ENCODE results near the gene VPS52. TPM values are rescaled to one million over a fixed set of nuclear protein-coding genes. Genes with fewer than 3 reads are reported as not detected.
A peak's percentile ranks its signal among the peaks of the same experiment; 100 is the strongest.

VPS52 gene
- total RNA-seq, 4 donors from 2014 or later = 37.7 to 46.5 (median 45.2) TPM

- peak; percentile 90 to 98 for DNase-seq (ENCODE audit: low spot score in 2 of 2)
- no peaks in the 10 kb centered on the region for H3K9me3 ChIP-seq
- peaks cover 0 to 29% (median 17%) of the 10 kb centered on the region in 4 donors for H3K4me1 ChIP-seq
- H3K36me3 ChIP-seq = peaks cover 0 to 11% (median 0%) of the 10 kb centered on the region in 3 donors
- TF ChIP-seq POLR2A (IDR thresholded peaks at IDR 0.05) (no peak), EP300 (IDR thresholded peaks at IDR 0.05) (no peak)
- TF ChIP-seq, protein P1, sequence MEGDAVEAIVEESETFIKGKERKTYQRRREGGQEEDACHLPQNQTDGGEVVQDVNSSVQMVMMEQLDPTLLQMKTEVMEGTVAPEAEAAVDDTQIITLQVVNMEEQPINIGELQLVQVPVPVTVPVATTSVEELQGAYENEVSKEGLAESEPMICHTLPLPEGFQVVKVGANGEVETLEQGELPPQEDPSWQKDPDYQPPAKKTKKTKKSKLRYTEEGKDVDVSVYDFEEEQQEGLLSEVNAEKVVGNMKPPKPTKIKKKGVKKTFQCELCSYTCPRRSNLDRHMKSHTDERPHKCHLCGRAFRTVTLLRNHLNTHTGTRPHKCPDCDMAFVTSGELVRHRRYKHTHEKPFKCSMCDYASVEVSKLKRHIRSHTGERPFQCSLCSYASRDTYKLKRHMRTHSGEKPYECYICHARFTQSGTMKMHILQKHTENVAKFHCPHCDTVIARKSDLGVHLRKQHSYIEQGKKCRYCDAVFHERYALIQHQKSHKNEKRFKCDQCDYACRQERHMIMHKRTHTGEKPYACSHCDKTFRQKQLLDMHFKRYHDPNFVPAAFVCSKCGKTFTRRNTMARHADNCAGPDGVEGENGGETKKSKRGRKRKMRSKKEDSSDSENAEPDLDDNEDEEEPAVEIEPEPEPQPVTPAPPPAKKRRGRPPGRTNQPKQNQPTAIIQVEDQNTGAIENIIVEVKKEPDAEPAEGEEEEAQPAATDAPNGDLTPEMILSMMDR (IDR thresholded peaks at IDR 0.05) = peak; percentile 95 to 98 (median 97)
- H3K27me3 ChIP-seq = no peaks in the 10 kb centered on the region
- peak overlapping the region; percentile 88 to 98 (median 93) for H3K27ac ChIP-seq
- peak overlapping the region; percentile 42 to 68 (median 46) for H3K4me3 ChIP-seq
- 4 to 5% methylated on average over 28 of the region's 28 CpGs for WGBS, 2 donors
These were observed 23.6 kb downstream of the VPS52 start for GRCh38 chr6:33247977-33248642.

GRCh38 chr6:33243476-33243875, 28.2 kb downstream of the VPS52 start:
- TF ChIP-seq, protein P1 (IDR thresholded peaks at IDR 0.05) = no peak
- TF ChIP-seq EP300 (IDR thresholded peaks at IDR 0.05) (no peak), POLR2A (IDR thresholded peaks at IDR 0.05) (no peak)
- Histone ChIP-seq H3K4me3 (no peak overlapping the region), H3K4me1 (peaks cover 0 to 9% (median 3%) of the 10 kb centered on the region in 4 donors), H3K27me3 (no peaks in the 10 kb centered on the region), H3K36me3 (no peaks in the 10 kb centered on the region), H3K27ac (no peak overlapping the region), H3K9me3 (no peaks in the 10 kb centered on the region)
- WGBS, 2 donors = 25 to 35% methylated on average over 1 of the region's 1 CpG
- no peak for DNase-seq (ENCODE audit: low spot score in 2 of 2)

DNA sequence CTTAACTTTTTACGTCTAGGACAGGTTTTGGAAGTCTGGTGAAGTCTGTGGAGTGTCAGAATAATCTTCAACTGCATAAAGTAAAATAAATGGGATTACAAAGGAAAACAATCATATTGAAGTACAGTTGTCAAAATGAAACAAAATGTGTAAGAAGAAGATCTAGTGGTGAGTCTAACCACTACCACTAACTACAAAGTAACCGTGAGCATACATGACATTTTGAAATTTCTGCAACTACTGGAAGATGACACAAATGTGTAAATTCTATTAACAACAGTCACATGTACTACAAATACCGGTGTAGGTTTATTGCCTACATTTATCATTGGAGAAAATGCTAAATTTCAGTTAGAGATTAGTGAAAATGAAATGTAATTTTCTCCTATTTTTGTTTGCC, 29.7 kb downstream of the VPS52 start:
- Histone ChIP-seq H3K27ac (no peak overlapping the region), H3K36me3 (no peaks in the 10 kb centered on the region), H3K4me1 (no peaks in the 10 kb centered on the region), H3K9me3 (no peaks in the 10 kb centered on the region), H3K27me3 (no peaks in the 10 kb centered on the region), H3K4me3 (no peak overlapping the region)
- no peak for DNase-seq (ENCODE audit: low spot score in 2 of 2)
- TF ChIP-seq POLR2A (IDR thresholded peaks at IDR 0.05) (no peak), EP300 (IDR thresholded peaks at IDR 0.05) (no peak)
- TF ChIP-seq, protein P1 (IDR thresholded peaks at IDR 0.05) = no peak
- 57 to 59% methylated on average over 3 of the region's 3 CpGs for WGBS, 2 donors

DNA sequence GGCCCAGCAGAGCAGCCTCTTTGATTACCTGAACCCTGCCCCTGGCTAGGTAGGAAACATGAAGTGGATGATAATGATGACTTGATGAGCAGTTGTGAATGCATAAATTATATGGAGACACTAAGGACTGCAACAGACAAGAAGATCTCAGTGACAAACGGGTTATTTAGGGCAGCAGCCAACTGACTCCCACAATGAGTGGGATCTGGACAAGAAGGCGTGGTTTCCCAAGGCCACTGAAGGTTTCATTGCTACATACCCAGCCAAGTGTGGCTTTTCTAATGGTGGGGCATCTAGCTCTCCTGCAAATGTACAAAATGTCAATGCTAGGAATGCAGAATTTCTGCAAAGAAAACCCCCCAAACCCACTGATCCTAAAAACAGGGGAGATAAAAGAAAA, 33.9 kb downstream of the VPS52 start:
- no peak for DNase-seq (ENCODE audit: low spot score in 2 of 2)
- Histone ChIP-seq H3K9me3 (no peaks in the 10 kb centered on the region), H3K36me3 (no peaks in the 10 kb centered on the region), H3K4me3 (no peak overlapping the region), H3K4me1 (no peaks in the 10 kb centered on the region), H3K27ac (no peak overlapping the region), H3K27me3 (peaks cover 0 to 12% of the 10 kb centered on the region in 2 donors)
- TF ChIP-seq, protein P1 (IDR thresholded peaks at IDR 0.05) = no peak
- no peak for TF ChIP-seq EP300 (IDR thresholded peaks at IDR 0.05)
- no peak for TF ChIP-seq POLR2A (IDR thresholded peaks at IDR 0.05)
- WGBS, 2 donors = 49 to 59% methylated on average over 2 of the region's 2 CpGs

- no peaks in the 10 kb centered on the region for H3K36me3 ChIP-seq
- no peak overlapping the region for H3K4me3 ChIP-seq
- DNase-seq (ENCODE audit: low spot score in 2 of 2) = no peak
- H3K4me1 ChIP-seq = no peaks in the 10 kb centered on the region
- H3K9me3 ChIP-seq = no peaks in the 10 kb centered on the region
- H3K27me3 ChIP-seq = peaks cover 0 to 12% of the 10 kb centered on the region in 2 donors
- TF ChIP-seq EP300 (IDR thresholded peaks at IDR 0.05) (no peak), POLR2A (IDR thresholded peaks at IDR 0.05) (no peak)
- TF ChIP-seq, protein P1 (IDR thresholded peaks at IDR 0.05) = no peak
- WGBS, 2 donors = 83 to 89% methylated on average over 6 of the region's 6 CpGs
- no peak overlapping the region for H3K27ac ChIP-seq
These were observed 34.8 kb downstream of the VPS52 start for GRCh38 chr6:33236852-33237251.
